Neural progenitor cell (in vitro differentiated cells): Measurements from ENCODE around the gene TNS3. TPM values are rescaled to one million over a fixed set of nuclear protein-coding genes. Genes with fewer than 3 reads are reported as not detected.

Experiments
- DNase-seq: peaks from one replicate; pipeline ENCODE4 v3.0.0-alpha.2; 2016; ENCODE audit warnings: low spot score
- H2AFZ ChIP-seq: fragments of 200-600 bp; sonication (generic); replicated peaks from 2 replicates; pipeline ENCODE4 v1.6.1; 2016; ENCODE audit warnings: antibody characterized with exemption
- H3F3A ChIP-seq: fragments of 200-600 bp; sonication (generic); 2 replicates; pipeline ENCODE4 v1.6.1; 2016; ENCODE audit warnings: antibody characterized with exemption, low read depth
- H3K27ac ChIP-seq: fragments of 200-600 bp; sonication (generic); 2 replicates; pipeline ENCODE4 v1.5.1; 2016; ENCODE audit warnings: mild to moderate bottlenecking
- H3K27me3 ChIP-seq: fragments of 200-600 bp; sonication (generic); 2 replicates; pipeline ENCODE4 v1.6.1; 2016; ENCODE audit warnings: mild to moderate bottlenecking, moderate library complexity
- H3K36me3 ChIP-seq: fragments of 200-600 bp; sonication (generic); 2 replicates; pipeline ENCODE4 v1.5.1; 2016
- H3K4me1 ChIP-seq: fragments of 200-600 bp; sonication (generic); 2 replicates; pipeline ENCODE4 v1.6.1; 2016; ENCODE audit warnings: mixed run types
- H3K4me2 ChIP-seq: fragments of 200-600 bp; sonication (generic); 2 replicates; pipeline ENCODE4 v1.6.1; 2016
- H3K4me3 ChIP-seq: fragments of 200-600 bp; sonication (generic); 2 replicates; pipeline ENCODE4 v1.5.1; 2016
- H3K79me2 ChIP-seq: fragments of 200-600 bp; sonication (generic); 2 replicates; pipeline ENCODE4 v1.6.1; 2016; ENCODE audit warnings: low read depth
- H3K9ac ChIP-seq: fragments of 200-600 bp; sonication (generic); 2 replicates; pipeline ENCODE4 v1.6.1; 2016
- H3K9me3 ChIP-seq: fragments of 200-600 bp; sonication (generic); 2 replicates; pipeline ENCODE4 v1.5.1; 2016; ENCODE audit warnings: low read depth
- H4K20me1 ChIP-seq: fragments of 200-600 bp; sonication (generic); 2 replicates; pipeline ENCODE4 v1.6.1; 2016; ENCODE audit warnings: low read depth
- H3K27ac Mint-ChIP-seq: 3 replicates; pipeline ENCODE4 v1.8.0; 2021; ENCODE audit warnings: mixed read lengths
- H3K27me3 Mint-ChIP-seq: 2 replicates; pipeline ENCODE4 v1.8.0; 2022; ENCODE audit warnings: low read depth, mild to moderate bottlenecking, inconsistent platforms, moderate library complexity, mixed read lengths; ENCODE audit not compliant: insufficient read depth
- H3K36me3 Mint-ChIP-seq: 3 replicates; pipeline ENCODE4 v1.8.0; 2021; ENCODE audit warnings: mixed read lengths
- H3K4me1 Mint-ChIP-seq: 3 replicates; pipeline ENCODE4 v1.8.0; 2021; ENCODE audit warnings: mixed read lengths
- H3K4me3 Mint-ChIP-seq: 3 replicates; pipeline ENCODE4 v1.8.0; 2021; ENCODE audit warnings: mild to moderate bottlenecking, moderate library complexity, mixed read lengths
- H3K9me3 Mint-ChIP-seq: 3 replicates; pipeline ENCODE4 v1.8.0; 2020; ENCODE audit warnings: mixed read lengths
- CTCF ChIP-seq: fragments of 200-600 bp; sonication (generic); IDR thresholded peaks from 2 replicates; pipeline ENCODE4 v1.5.1; 2017; ENCODE audit warnings: antibody characterized with exemption, mild to moderate bottlenecking
- EZH2 ChIP-seq: fragments of 200-600 bp; sonication (generic); IDR thresholded peaks from 2 replicates; pipeline ENCODE4 v1.6.1; 2017; ENCODE audit warnings: antibody characterized with exemption, mild to moderate bottlenecking, moderate library complexity
- EZH2phosphoT487 ChIP-seq: fragments of 200-600 bp; sonication (generic); IDR thresholded peaks from 2 replicates; pipeline ENCODE4 v1.6.1; 2017; ENCODE audit warnings: antibody characterized with exemption
- total RNA-seq: library from RNA; depleted of rRNA; stranded (reverse); fragments of >200 nt; gene quantifications from 2 replicates; pipeline ENCODE4 v1.2.3, GENCODE V29; 2015; ENCODE audit warnings: low replicate concordance

The TNS3 gene
- total RNA-seq, 1 donor from 2014 or later, result 15.0 TPM

- H3K4me1 Mint-ChIP-seq, result peaks cover 6% of the 10 kb centered on the region
- no peak overlapping the region for H3K27ac Mint-ChIP-seq
- DNase-seq, result peak; percentile 19
- Histone ChIP-seq H3F3A (no peaks in the 10 kb centered on the region), H3K9ac (no peak overlapping the region), H3K4me3 (no peak overlapping the region), H3K27ac (no peak overlapping the region), H3K36me3 (peaks cover 2% of the 10 kb centered on the region), H2AFZ (no peak overlapping the region), H3K9me3 (no peaks in the 10 kb centered on the region), H3K4me2 (no peak overlapping the region), H3K79me2 (no peaks in the 10 kb centered on the region), H3K27me3 (no peaks in the 10 kb centered on the region), H4K20me1 (no peaks in the 10 kb centered on the region), H3K4me1 (no peaks in the 10 kb centered on the region)
- H3K27me3 Mint-ChIP-seq, result no peaks in the 10 kb centered on the region
- H3K4me3 Mint-ChIP-seq, result no peak overlapping the region
- TF ChIP-seq EZH2 (no peak), CTCF (no peak), EZH2phosphoT487 (no peak)
- H3K9me3 Mint-ChIP-seq, result peaks cover 8% of the 10 kb centered on the region
- H3K36me3 Mint-ChIP-seq, result peaks cover 24% of the 10 kb centered on the region
Measured at GRCh38 chr7:47416492-47417480, 165.1 kb downstream of the TNS3 start.

- no peak overlapping the region for H2AFZ ChIP-seq
- no peak overlapping the region for H3K4me3 ChIP-seq
- H3K4me1 ChIP-seq, result no peaks in the 10 kb centered on the region
- peaks cover 4% of the 10 kb centered on the region for H3K27me3 Mint-ChIP-seq
- H4K20me1 ChIP-seq, result no peaks in the 10 kb centered on the region
- no peaks in the 10 kb centered on the region for H3K9me3 ChIP-seq
- H3K36me3 ChIP-seq, result peaks cover 2% of the 10 kb centered on the region
- no peaks in the 10 kb centered on the region for H3F3A ChIP-seq
- DNase-seq, result no peak
- peaks cover 6% of the 10 kb centered on the region for H3K9me3 Mint-ChIP-seq
- TF ChIP-seq EZH2phosphoT487 (no peak), CTCF (no peak), EZH2 (no peak)
- no peak overlapping the region for H3K4me3 Mint-ChIP-seq
- H3K27ac Mint-ChIP-seq, result no peak overlapping the region
- no peaks in the 10 kb centered on the region for H3K27me3 ChIP-seq
- no peak overlapping the region for H3K4me2 ChIP-seq
- H3K79me2 ChIP-seq, result no peaks in the 10 kb centered on the region
- peaks cover 25% of the 10 kb centered on the region for H3K36me3 Mint-ChIP-seq
- H3K27ac ChIP-seq, result no peak overlapping the region
- peaks cover 6% of the 10 kb centered on the region for H3K4me1 Mint-ChIP-seq
- no peak overlapping the region for H3K9ac ChIP-seq
Measured at GRCh38 chr7:47415318-47416212, 166.3 kb downstream of the TNS3 start.

- Mint-ChIP-seq H3K27me3 (peaks cover 4% of the 10 kb centered on the region), H3K27ac (peak overlapping the region; percentile 22), H3K9me3 (peaks cover 2% of the 10 kb centered on the region), H3K4me3 (no peak overlapping the region), H3K36me3 (peaks cover 17% of the 10 kb centered on the region), H3K4me1 (peaks cover 6% of the 10 kb centered on the region)
- Histone ChIP-seq H3K9me3 (no peaks in the 10 kb centered on the region), H3K4me3 (no peak overlapping the region), H3K27me3 (no peaks in the 10 kb centered on the region), H3F3A (no peaks in the 10 kb centered on the region), H3K79me2 (no peaks in the 10 kb centered on the region), H3K36me3 (peaks cover 2% of the 10 kb centered on the region), H3K27ac (no peak overlapping the region), H2AFZ (no peak overlapping the region), H3K9ac (no peak overlapping the region), H3K4me1 (no peaks in the 10 kb centered on the region), H3K4me2 (no peak overlapping the region), H4K20me1 (no peaks in the 10 kb centered on the region)
- TF ChIP-seq EZH2phosphoT487, result no peak
- no peak for TF ChIP-seq EZH2
- TF ChIP-seq CTCF, result no peak
- no peak for DNase-seq
Measured at GRCh38 chr7:47414342-47415317, 167.3 kb downstream of the TNS3 start.
